K562 treated with DMSO at 1 percent for 12 hours (cell line): ENCODE results near the gene GIPC3. TPM values are rescaled to one million over a fixed set of nuclear protein-coding genes. Genes with fewer than 3 reads are reported as not detected.

Source experiments
- total RNA-seq: library from RNA; unstranded; fragments of 300-600 nt; gene quantifications from 2 replicates; pipeline ENCODE4 v1.2.3, GENCODE V29; 2022; ENCODE audit not compliant: insufficient read depth

The GIPC3 gene, protein sequence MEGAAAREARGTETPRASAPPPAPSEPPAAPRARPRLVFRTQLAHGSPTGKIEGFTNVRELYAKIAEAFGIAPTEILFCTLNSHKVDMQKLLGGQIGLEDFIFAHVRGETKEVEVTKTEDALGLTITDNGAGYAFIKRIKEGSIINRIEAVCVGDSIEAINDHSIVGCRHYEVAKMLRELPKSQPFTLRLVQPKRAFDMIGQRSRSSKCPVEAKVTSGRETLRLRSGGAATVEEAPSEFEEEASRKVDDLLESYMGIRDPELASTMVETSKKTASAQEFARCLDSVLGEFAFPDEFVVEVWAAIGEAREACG
- total RNA-seq: 2.0 and 4.0 TPM in 2 replicates

DNA sequence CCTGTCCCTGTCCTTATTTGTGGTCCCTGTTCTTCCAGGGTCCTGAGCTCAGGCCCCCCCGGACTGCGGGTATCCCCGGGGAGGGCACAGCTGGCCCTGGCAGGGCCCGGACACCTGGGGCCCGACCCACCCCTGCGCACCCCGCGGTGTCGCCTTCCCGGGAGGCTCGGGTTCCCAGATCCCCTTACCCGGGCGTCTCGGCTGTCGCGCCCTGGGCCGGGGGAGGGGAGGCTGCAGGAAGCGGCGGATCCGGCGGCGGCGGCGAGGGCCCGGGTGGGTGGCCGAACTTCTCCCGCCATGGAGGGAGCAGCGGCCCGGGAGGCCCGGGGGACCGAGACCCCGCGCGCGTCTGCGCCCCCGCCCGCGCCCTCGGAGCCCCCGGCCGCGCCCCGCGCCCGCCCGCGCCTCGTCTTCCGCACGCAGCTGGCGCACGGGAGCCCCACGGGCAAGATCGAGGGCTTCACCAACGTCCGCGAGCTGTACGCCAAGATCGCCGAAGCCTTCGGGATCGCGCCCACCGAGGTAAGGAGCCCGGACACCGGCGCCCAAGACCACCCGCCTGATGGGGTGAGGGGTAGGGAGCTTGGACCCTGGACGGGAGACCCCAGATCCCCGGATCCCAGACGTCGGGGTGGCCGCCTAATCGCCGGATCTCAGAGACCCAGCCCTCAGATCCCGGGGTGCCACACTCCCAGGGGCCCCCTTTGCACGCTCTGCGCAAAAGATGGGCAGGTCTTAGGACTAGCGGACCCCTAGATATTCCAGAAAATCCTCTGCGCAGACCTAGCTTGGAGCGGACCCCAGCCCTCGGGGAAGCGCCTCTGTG lies at the start of gene GIPC3:
Gene GIPC3, plus strand, starts transcription at position 178 of the 826 bp plus-strand sequence. Its CDS starts 120 bp downstream, at position 298.

DNA sequence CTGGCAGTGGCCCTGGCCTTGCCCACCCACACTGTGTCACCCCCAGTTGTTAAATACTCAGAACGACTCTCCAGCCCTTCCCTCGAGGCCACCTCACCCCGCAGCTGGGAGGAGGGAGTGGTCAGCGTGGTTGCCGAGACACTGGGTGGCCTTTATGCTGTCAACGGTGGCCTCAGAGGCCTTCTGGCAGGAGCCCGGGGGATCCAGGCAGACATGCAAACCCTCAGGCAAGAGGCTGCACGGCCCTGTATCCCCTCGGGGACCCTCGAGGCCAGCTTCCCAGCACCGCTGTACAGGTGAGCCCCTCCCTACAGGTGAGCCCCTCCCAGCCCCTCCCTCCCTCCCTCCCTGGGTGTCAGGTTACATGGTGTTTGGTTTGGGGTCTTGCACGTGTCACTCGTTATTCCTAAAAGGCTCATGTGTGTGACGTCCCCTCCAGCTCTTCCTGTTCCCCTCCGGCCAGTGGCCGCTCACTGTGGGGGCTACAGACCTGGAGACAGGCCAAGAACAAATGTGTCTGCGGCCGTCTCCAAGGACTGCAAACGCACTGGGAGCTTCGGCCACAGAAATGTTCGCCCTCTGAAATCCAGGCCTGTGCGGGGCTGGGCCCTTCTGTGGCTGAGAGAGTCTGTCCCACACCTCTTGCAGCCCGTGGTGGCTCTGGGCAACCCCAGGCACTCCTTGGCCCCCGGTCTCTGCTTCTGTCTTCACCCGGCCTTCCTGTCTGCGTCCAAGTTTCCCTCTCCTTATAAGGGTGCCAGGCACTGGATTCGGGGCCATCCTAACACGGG lies 46.1 kb upstream of the GIPC3 start, which contains the start of gene TEKTIP1:
Gene TEKTIP1, plus strand, starts transcription at position 210 of the 791 bp plus-strand sequence. Its CDS starts 4 bp downstream, at position 214.

DNA sequence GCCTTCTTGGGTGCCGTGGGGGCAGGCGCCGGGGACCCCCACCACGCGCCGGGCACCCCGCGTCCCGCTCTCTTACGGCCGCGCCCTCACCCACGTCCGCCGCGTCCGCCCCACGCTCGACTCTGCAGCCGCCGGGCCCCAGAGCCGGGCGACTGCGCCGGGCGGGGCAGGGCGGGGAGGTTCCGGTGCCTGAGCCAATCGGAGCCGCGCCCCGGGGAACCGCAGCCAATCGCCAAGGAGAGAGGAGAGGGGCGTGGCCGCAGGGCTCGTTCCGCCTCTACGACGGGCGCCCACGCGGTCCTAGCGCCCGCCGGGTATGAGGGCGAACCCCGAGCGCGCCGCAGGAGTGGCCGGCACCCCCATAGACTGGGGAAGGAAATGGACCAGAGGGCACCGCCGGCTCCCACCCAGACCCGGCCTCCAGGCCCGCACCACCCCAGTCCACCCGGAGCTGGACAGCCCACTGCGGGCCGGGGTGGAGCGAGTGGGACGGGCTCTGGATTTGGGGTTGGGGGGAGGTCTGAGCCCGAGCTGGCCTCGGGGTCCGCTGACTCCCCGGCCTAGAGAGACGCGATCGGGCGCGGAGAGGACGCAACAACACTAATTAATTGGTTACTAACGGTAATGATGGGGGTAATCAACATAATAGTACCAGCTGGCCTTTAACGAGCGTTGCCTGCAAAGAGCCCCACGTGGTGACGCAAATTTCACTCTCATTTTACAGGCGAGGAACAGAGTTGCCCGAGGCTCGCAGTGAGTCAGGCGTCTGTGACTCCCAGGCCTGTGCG lies 27.6 kb upstream of the GIPC3 start, which contains the start of gene MFSD12:
Gene MFSD12, minus strand, starts transcription at position 126 of the 788 bp plus-strand sequence. CDS start 183 bp downstream, outside the sequence.

DNA sequence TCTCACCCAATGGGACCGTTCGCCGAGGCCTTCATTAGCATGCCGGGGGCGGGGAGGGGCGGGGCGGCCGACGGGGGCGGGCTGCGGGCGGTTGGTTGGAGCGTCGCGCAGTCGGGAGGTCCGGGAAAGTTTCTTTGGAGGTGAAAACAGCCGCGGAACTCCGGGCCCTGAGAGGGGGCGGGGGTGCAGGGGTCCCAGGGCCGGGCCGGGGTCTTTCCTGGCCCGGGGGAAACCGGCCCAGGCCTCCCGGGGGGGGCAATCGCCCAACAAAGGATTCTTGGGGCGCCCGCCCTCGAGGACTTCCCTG lies 12.5 kb upstream of the GIPC3 start, which contains the start of gene HMG20B:
Gene HMG20B, plus strand, starts transcription at position 90 of the 307 bp plus-strand sequence. CDS start 366 bp downstream, outside the sequence.

DNA sequence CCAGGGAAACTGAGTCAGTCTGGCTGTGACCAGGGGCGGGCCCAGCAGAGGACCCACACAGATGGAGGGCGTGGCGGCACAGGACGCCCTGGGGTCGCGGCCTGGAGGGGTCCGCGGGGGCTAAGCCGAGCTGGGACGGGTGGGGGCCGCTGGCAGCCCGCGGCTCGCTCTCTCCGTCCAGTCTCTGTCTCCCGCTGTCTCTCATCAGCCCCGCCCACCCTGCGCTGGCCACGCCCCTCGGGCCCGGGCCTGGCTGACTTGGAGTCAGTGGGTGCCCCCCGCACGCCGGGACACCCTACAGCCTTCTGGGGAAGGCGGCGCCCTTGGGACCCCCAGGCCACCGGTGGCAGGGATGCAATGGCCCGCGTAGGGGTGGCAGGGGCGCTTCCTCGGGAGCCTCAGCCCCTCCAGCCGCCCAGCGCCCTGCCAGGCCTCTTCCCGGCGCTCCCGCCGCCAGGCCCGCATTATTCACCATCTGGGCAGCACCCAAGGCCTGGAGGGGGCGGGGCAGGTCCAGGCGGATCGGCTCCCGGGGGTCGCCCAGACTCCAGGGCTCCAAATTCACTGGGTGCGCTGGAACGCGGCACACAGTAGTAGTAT lies 21.5 kb downstream of the GIPC3 start, which contains the start of gene TBXA2R:
Gene TBXA2R, minus strand, starts transcription at position 186 of the 600 bp plus-strand sequence. CDS start 6,241 bp downstream, outside the sequence.

DNA sequence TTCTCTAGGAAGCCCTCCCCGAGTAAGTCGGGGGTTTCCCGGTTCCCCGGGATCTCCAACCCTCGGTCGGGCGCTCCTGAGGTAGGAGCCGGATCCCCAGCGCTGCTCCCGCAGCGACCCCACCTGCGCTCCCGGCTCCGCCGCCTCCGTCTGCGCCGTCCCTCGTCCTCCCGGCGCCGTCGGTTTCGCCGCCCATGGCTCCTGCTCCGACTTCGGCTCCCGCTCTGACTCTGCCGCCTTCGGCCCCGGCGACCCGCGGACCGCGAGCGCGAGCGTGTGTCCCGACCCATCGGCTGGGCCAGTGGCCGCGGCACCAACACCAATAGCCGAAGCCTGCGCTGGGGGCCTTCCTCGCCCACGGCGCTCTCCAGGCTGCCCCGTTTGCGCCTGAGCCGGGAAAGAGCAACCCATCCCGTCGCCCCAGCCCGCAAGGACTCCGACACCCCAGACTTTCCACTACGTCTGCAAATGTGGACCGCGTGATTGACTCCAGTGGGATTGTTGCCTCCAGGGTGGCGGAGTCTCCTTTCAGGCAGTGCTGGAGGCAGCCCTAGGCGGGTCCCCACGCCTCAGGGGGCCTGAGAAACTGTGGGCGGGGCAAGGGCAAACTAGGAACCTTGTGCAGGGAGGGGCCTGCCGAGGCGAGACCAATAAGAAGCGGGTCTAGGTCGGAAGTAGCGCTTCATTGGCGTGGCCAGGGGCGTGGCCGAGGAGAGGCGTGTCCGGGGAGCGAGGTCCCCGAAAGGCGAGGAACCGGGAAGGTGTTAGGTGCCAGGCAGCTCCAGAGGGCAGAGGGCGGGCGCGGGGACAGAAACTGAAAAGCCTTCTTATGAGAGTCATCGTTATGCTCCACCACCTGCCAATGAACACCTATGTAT lies 41.4 kb downstream of the GIPC3 start, which contains the start of gene CACTIN:
Gene CACTIN, minus strand, starts transcription at position 318 of the 878 bp plus-strand sequence. Its CDS starts 28 bp downstream, at position 290.

Other genes starting within 250 kb of the GIPC3 start
- gene NFIC, start 218.9 kb upstream of the GIPC3 start, total RNA-seq: 9.1 and 37.3 TPM in 2 replicates
- gene SMIM24, start 105.0 kb upstream of the GIPC3 start, total RNA-seq: 2.0 and 3.8 TPM in 2 replicates
- not detected in 2 replicates for gene SMIM44, start 102.0 kb upstream of the GIPC3 start, total RNA-seq
- 24.2 and 31.1 TPM in 2 replicates for gene DOHH, start 84.8 kb upstream of the GIPC3 start, total RNA-seq
- gene FZR1, start 79.2 kb upstream of the GIPC3 start, total RNA-seq: 23.4 and 35.5 TPM in 2 replicates
- gene TEKTIP1, start 46.3 kb upstream of the GIPC3 start, total RNA-seq: 1.9 TPM in 1 of 2 replicates, not detected in the other
- gene MFSD12, start 27.9 kb upstream of the GIPC3 start, total RNA-seq: 92.6 and 127 TPM in 2 replicates
- gene HMG20B, start 12.5 kb upstream of the GIPC3 start, total RNA-seq: 213 and 233 TPM in 2 replicates
- 14.3 and 15.3 TPM in 2 replicates for gene TBXA2R, start 21.4 kb downstream of the GIPC3 start, total RNA-seq
- gene CACTIN, start 41.3 kb downstream of the GIPC3 start, total RNA-seq: 26.3 and 34.3 TPM in 2 replicates
- 17.4 and 39.7 TPM in 2 replicates for gene PIP5K1C, start 115.0 kb downstream of the GIPC3 start, total RNA-seq
- 4.5 and 9.5 TPM in 2 replicates for gene TJP3, start 122.9 kb downstream of the GIPC3 start, total RNA-seq
- gene APBA3, start 176.2 kb downstream of the GIPC3 start, total RNA-seq: 25.8 and 26.3 TPM in 2 replicates
- gene MRPL54, start 177.2 kb downstream of the GIPC3 start, total RNA-seq: 32.9 and 88.5 TPM in 2 replicates
- gene RAX2, start 186.8 kb downstream of the GIPC3 start, total RNA-seq: not detected in 2 replicates
- gene MATK, start 200.9 kb downstream of the GIPC3 start, total RNA-seq: 7.9 and 10.4 TPM in 2 replicates